GM06990 (cell line): ENCODE data around the gene IRX1.

Source experiments
- DNase-seq: peaks from one replicate; pipeline ENCODE4 v3.0.0-alpha.2; 2011; ENCODE audit not compliant: insufficient read length; ENCODE audit errors: extremely low read depth
- H3K27me3 ChIP-seq: replicated peaks from 2 replicates; pipeline ENCODE4 v1.6.0; 2011; ENCODE audit warnings: low read length; ENCODE audit not compliant: control insufficient read depth, insufficient read depth
- H3K36me3 ChIP-seq: 2 replicates; pipeline ENCODE4 v1.5.1; 2011; ENCODE audit warnings: low read length; ENCODE audit not compliant: control insufficient read depth, insufficient read depth
- H3K4me3 ChIP-seq: replicated peaks from 2 replicates; pipeline ENCODE4 v1.5.1; 2011; ENCODE audit warnings: low read depth, mild to moderate bottlenecking, control low read depth, low read length
- TF ChIP-seq, protein P1 (sequence below): IDR thresholded peaks from 2 replicates; pipeline ENCODE4 v1.5.1; 2011; ENCODE audit warnings: low read length, control low read depth, mild to moderate bottlenecking, inconsistent platforms; ENCODE audit not compliant: insufficient read depth, poor library complexity, severe bottlenecking

The IRX1 gene

DNA sequence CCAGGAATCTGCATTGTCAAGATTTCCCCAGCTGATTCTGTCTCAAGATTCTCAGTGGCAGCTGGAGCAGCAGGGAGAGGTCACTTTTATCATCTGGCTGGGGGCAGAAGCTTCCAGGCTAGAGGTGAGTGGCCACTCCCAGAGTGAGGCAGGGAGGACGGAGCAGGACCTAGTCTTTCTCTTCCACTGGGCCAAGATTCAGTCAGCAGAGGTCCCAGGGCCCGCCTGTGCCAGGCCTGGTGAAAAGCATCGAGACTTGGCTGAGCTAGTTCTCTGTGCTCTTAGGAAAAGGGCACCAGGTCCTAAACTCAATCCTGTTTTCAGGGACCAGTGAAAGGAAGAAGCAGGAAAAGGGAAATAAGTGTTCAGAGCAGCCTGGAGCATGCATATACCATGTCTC lies 46.6 kb downstream of the IRX1 start:
- TF ChIP-seq, protein P1, sequence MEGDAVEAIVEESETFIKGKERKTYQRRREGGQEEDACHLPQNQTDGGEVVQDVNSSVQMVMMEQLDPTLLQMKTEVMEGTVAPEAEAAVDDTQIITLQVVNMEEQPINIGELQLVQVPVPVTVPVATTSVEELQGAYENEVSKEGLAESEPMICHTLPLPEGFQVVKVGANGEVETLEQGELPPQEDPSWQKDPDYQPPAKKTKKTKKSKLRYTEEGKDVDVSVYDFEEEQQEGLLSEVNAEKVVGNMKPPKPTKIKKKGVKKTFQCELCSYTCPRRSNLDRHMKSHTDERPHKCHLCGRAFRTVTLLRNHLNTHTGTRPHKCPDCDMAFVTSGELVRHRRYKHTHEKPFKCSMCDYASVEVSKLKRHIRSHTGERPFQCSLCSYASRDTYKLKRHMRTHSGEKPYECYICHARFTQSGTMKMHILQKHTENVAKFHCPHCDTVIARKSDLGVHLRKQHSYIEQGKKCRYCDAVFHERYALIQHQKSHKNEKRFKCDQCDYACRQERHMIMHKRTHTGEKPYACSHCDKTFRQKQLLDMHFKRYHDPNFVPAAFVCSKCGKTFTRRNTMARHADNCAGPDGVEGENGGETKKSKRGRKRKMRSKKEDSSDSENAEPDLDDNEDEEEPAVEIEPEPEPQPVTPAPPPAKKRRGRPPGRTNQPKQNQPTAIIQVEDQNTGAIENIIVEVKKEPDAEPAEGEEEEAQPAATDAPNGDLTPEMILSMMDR, result no peak
- no peak for DNase-seq
- Histone ChIP-seq H3K36me3 (no peaks in the 10 kb centered on the region), H3K27me3 (no peaks in the 10 kb centered on the region), H3K4me3 (no peak overlapping the region)

DNA sequence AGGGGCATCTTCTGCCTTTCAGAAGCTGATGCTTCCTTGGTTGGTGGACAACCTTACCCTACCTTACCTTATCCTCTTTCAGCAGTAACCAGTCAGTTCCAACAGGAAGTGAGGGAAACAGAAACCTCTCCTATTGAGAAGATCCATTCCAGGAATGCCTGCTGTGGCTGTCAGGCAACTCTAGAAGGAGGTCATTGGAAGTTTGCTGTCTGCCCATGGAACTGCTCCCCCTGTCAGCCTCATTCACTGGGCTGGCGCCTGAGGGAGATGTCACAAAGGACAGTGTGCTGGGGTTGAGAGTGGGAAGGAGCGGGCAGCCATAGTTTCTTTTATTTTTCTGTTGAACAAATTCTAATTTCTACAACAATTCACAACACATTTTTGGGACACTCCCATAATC lies 54.7 kb downstream of the IRX1 start:
- Histone ChIP-seq H3K36me3 (no peaks in the 10 kb centered on the region), H3K27me3 (no peaks in the 10 kb centered on the region), H3K4me3 (no peak overlapping the region)
- TF ChIP-seq, protein P1, result no peak
- DNase-seq, result no peak

DNA sequence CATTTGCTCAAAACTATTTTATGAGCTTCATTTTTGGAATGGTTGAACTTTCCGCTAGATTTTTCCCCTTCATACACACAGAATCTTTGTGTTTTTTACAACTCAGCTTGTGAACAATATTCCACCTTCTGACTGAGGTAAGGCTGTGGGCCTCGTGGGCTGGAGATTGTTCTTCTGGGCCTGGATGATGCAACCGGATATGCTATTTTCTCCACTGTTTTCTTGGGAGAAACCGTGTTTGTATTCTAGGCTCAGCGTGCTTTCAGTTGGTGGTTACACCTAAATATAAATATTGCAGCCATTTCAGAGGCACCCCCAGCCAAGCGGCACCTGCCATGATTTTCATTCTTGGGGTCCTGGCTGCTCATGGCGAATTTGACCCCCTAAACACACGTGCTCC lies 55.2 kb downstream of the IRX1 start:
- H3K27me3 ChIP-seq, result no peaks in the 10 kb centered on the region
- TF ChIP-seq, protein P1, result no peak
- H3K36me3 ChIP-seq, result no peaks in the 10 kb centered on the region
- H3K4me3 ChIP-seq, result no peak overlapping the region
- no peak for DNase-seq
